C4-2B (cell line): ENCODE data around the gene ENC1.

Experiments used
- H3K27ac ChIP-seq: fragments of 450-650 bp; 2 replicates; pipeline ENCODE4 v1.5.1; 2017
- CTCF ChIP-seq: fragments of 450-650 bp; conservative IDR thresholded peaks from 2 replicates; pipeline ENCODE4 v1.5.1; 2017; ENCODE audit warnings: mild to moderate bottlenecking
- ZFX ChIP-seq: fragments of 450-650 bp; IDR thresholded peaks from 2 replicates; pipeline ENCODE4 v1.6.1; 2017

The ENC1 gene

GRCh38 chr5:74636552-74636951 lies 4.0 kb downstream of the ENC1 start:
- H3K27ac ChIP-seq = no peak overlapping the region
- TF ChIP-seq CTCF (no peak), ZFX (no peak)

DNA sequence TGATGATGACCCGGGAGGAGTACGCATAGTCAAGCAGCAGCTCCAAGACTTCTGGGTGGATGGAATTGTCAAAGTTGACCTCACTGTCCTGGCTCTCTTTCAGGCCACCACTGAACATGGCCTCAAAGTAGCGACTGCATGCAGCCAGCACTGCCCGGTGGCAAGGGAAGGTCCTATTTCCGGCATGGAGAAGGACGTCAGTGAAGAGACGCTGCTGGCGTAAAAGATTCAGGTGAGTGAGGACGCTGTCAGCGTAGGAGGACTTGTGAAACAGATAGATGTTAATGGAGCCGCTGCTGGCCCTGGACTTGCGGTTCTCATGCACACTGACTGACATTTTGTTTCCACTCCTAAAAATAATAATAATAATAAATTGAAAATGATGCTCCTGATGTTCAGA lies 4.4 kb downstream of the ENC1 start:
- TF ChIP-seq ZFX = no peak
- H3K27ac ChIP-seq = 0 out of 2 replicates have a peak overlapping the region, but pooled peaks have one; percentile 2

DNA sequence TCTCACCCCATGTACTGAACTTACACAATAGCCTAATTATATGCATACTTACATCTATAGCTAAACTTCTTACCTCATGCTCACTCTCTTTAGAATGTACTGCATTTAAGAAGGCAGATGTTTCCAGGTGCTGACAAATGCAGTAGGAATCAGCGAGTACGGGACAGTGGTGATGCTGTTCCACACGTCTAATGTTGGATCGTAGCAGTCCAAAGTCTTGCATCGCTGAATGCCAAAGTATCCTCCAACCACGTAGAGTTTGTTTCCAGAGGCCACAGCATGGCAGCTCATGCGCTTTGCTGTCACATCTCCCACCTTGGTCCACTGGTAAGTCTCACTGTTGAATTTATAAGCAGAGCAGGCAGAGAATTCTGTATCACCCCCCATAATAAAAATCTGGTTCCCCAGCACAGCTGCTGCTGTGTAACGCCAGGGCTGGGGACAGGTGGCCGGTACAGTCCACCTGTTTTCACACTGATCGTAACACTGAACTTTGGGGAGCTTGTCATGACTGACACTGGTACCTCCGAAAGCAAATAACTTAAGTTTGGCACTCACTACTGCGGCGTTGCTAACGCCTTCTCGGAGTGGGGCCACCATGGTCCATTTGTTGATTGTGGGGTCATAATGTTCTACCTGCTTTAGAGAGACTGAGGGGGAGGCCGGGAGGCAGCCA lies 5.8 kb downstream of the ENC1 start:
- TF ChIP-seq CTCF (no peak), ZFX (no peak)
- no peak overlapping the region for H3K27ac ChIP-seq

DNA sequence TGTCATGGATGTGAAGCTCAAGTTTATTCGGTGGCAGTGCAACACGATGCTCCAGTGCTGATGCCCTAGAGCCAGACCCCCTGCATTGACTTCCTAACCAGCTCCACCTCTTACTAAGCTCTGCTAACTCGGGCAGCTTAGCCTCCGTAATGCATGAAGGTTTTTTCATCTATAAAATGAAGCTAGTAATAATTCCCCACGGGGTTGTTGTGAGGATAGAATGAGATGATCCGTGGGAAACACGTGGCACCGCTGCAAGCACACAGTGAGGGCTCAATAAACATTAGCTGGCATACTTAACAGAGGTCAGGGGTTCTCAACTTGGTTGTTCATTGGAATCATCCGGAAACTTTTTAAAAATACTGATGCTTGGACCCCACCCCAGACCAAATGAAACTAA lies 6.8 kb downstream of the ENC1 start:
- H3K27ac ChIP-seq = no peak overlapping the region
- TF ChIP-seq CTCF (no peak), ZFX (no peak)

- TF ChIP-seq ZFX (no peak), CTCF (no peak)
- H3K27ac ChIP-seq = no peak overlapping the region
Measured at GRCh38 chr5:74632947-74633356, 7.6 kb downstream of the ENC1 start.

DNA sequence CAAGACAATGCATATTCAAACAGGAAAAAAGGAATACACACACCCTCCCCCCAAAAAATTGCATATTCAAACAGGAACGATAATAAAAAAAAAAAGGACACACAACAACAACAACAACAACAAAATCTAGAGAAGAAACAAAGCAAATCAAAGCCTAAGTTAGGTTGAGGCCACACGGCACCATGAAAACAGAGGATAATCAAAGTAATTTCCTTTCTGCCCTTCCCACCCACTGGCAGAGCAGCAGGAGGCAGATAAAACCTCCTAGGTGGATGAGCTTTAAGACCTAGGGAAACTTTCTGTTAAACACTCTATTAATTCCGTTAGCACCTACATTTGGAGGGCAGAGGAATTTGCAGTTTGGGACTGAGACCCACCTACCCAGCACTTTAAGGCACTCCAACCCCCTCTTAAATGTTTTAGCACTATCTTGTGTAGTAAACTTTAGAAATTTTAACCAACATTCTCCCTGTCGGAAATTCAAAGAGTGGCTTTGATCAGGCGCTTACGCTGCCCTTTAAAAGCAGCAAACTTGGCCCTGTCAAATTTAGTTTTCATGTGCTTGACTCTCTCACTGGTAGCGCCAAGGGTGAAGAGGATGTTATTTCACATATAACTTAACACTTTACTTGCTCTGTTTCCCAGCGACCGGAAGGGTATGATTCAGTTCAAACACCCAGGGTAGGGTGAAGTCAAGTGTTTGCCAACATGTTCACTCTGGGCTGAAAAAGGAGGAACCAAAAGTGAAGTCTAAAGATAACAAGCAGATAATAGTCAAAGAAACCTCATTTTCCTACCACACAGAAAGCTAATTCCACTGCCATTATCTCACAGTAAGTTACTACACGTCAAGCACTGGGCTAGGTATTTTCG lies 9.2 kb downstream of the ENC1 start:
- no peak for TF ChIP-seq CTCF
- TF ChIP-seq ZFX = no peak
- H3K27ac ChIP-seq = no peak overlapping the region

DNA sequence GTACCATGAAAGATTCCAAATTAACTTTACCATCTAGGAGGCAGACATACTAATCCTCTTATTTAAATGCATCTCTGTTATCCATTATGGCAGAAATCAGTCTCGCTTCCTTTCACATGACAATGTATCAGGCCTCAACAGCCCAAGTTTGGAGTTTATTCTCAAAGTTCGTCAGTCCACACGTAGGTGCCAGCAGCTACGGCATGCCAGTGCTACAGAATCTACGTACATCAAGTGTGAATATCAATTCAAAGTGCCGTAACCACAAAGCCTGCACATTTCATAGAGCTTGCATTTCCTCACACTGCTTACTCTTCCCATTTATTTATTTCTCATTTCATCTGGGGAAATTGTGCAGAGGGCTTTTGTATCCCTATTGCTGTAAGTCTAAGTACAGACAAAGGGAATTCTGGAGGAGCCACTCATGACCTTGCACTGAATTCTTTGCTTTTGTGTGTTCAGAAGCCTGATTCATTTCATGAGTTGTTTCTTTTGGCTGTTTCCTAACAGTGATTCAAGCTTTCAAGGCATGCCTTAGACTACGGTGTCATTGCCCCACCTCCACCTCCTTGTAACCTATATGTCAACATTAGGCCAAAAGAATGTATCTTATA lies 10.0 kb downstream of the ENC1 start:
- H3K27ac ChIP-seq = no peak overlapping the region
- no peak for TF ChIP-seq ZFX
- TF ChIP-seq CTCF = no peak
